GM12878 (cell line): ENCODE data around the gene MYO9B. TPM values are rescaled to one million over a fixed set of nuclear protein-coding genes. Genes with fewer than 3 reads are reported as not detected.

ENCODE experiments used
- ATAC-seq: fragments of 200-7000 bp; cut with Tn5 transposase; 3 replicates; pipeline ENCODE4 v1.9.1; 2020; ENCODE audit warnings: mild to moderate bottlenecking, moderate library complexity
- BruUV-seq: library from RNA; stranded (reverse); fragments of 400-500 nt; replicated peaks from 2 replicates; lab custom pipeline; 2021; lab: Mats Ljungman, UMichigan
- CTCF ChIA-PET: fragments of 300-600 bp; sonication (Branson Sonifier 250); formaldehyde crosslinking; extraction: SDS; loops from one replicate; lab custom pipeline; 2021; ENCODE audit warnings: inconsistent platforms; lab: Yijun Ruan, JAX
- POLR2A ChIA-PET: fragments of 350-600 bp; formaldehyde crosslinking; extraction: SDS; loops from one replicate; lab custom pipeline; 2021; ENCODE audit warnings: inconsistent platforms; lab: Charles Lee
- RAD21 ChIA-PET: fragments of 300-600 bp; sonication (Branson Sonifier 250); formaldehyde crosslinking; loops from one replicate; lab custom pipeline; 2023; ENCODE audit warnings: antibody characterized with exemption; ENCODE audit not compliant: unreplicated experiment; lab: Charles Lee
- SMC1A ChIA-PET: fragments of 300-600 bp; sonication (Branson Sonifier 250); formaldehyde crosslinking; loops from one replicate; lab custom pipeline; 2023; ENCODE audit not compliant: unreplicated experiment, uncharacterized antibody; lab: Charles Lee
- DNase-seq: peaks from one replicate; pipeline ENCODE4 v3.0.0-alpha.2; 2011; ENCODE audit warnings: low read depth, low spot score
- FAIRE-seq: peaks from 3 replicates; lab custom pipeline; 2011; peaks lifted over from hg19 to GRCh38; lab: Jason Lieb, UNC
- H2AFZ ChIP-seq: 2 replicates; pipeline ENCODE4 v1.6.0; 2011; ENCODE audit warnings: low read depth, low read length, control low read depth; ENCODE audit not compliant: control insufficient read depth
- H3K27ac ChIP-seq: 2 replicates; pipeline ENCODE4 v1.5.1; 2011; ENCODE audit warnings: control low read depth; ENCODE audit not compliant: control insufficient read depth, insufficient read depth
- H3K27me3 ChIP-seq, 2 experiments: replicated peaks in 1 of 2; 2 replicates each; pipeline versions ENCODE4 v1.6.0 to v1.6.1; 2011; ENCODE audit warnings: low read length in 1 of 2; ENCODE audit not compliant: control insufficient read depth in 2 of 2, insufficient read depth in 2 of 2
- H3K36me3 ChIP-seq, 2 experiments: 2 replicates each; pipeline ENCODE4 v1.5.1; 2011; ENCODE audit warnings: low read length in 1 of 2; ENCODE audit not compliant: control insufficient read depth in 2 of 2, insufficient read depth in 2 of 2
- H3K4me1 ChIP-seq: 2 replicates; pipeline ENCODE4 v1.6.1; 2011; ENCODE audit warnings: mild to moderate bottlenecking, low read length, moderate library complexity, mixed read lengths; ENCODE audit not compliant: control insufficient read depth, insufficient read depth
- H3K4me2 ChIP-seq: 2 replicates; pipeline ENCODE4 v1.6.0; 2011; ENCODE audit warnings: control low read depth; ENCODE audit not compliant: control insufficient read depth, insufficient read depth
- H3K4me3 ChIP-seq: fragments of 200-600 bp; sonication (generic); 2 replicates; pipeline ENCODE4 v1.5.1; 2016
- H3K79me2 ChIP-seq: 2 replicates; pipeline ENCODE4 v1.6.0; 2011; ENCODE audit warnings: low read length; ENCODE audit not compliant: control insufficient read depth, insufficient read depth
- H3K9ac ChIP-seq: 2 replicates; pipeline ENCODE4 v1.8.0; 2011; ENCODE audit warnings: low read length, control low read depth, mixed read lengths; ENCODE audit not compliant: control insufficient read depth, insufficient read depth
- H3K9me3 ChIP-seq: replicated peaks from 3 replicates; pipeline ENCODE4 v1.5.1; 2011; ENCODE audit warnings: mild to moderate bottlenecking, low read length; ENCODE audit not compliant: control insufficient read depth, insufficient read depth
- H4K20me1 ChIP-seq: 2 replicates; pipeline ENCODE4 v1.6.0; 2011; ENCODE audit not compliant: control insufficient read depth, insufficient read depth
- E2F4 ChIP-seq: IDR thresholded peaks from 2 replicates; pipeline ENCODE4 v1.6.1; 2012; ENCODE audit warnings: low read depth, low read length, improper control_type of control experiment
- EGR1 ChIP-seq, 2 experiments: IDR thresholded peaks; 1 replicate in 1 of 2; 2 replicates in 1 of 2; pipeline ENCODE4 v1.6.1; 2011 to 2012; ENCODE audit warnings: low read depth in 2 of 2, low read length in 2 of 2, borderline replicate concordance in 1 of 2, mild to moderate bottlenecking in 1 of 2, moderate library complexity in 1 of 2
- HDGF ChIP-seq: fragments of 450-650 bp; IDR thresholded peaks from 2 replicates; pipeline ENCODE4 v1.6.1; 2016; ENCODE audit warnings: antibody characterized with exemption
- POLR2A ChIP-seq: IDR thresholded peaks from 2 replicates; pipeline ENCODE4 v1.6.1; 2011; ENCODE audit warnings: low read depth, mild to moderate bottlenecking, low read length
- WGBS: methylation state at CpG from one replicate; pipeline ENCODE4 v1.1.6; 2016; ENCODE audit warnings: low lambda C conversion rate; ENCODE audit not compliant: insufficient replicate concordance, insufficient coverage; ENCODE audit errors: missing lambda C conversion rate; 5-methylcytosine and 5-hydroxymethylcytosine counted together
- in situ Hi-C: fragments of 300-500 bp; cut with MboI; formaldehyde crosslinking; loops from 9 replicates; pipeline ENCODE4 v1.14.3; 2018; ENCODE audit warnings: mixed read lengths
- intact Hi-C: fragments of 100-400 bp; cut with micrococcal nuclease; formaldehyde crosslinking; loops from one replicate; pipeline ENCODE4 v1.14.2; 2022; ENCODE audit not compliant: unreplicated experiment
- polyA plus RNA-seq, 11 experiments: library from polyadenylated mRNA; depleted of rRNA in 4 of 11; unstranded in 6 of 11; stranded (reverse) in 5 of 11; fragments of >200 nt; fragmentation: Nextera tagmentation in 4 of 11; fragmentation: Illumina TruSeq in 1 of 11; extraction: Ambion mirVana in 4 of 11; extraction: Trizol in 1 of 11; gene quantifications; 1 replicate in 1 of 11; 2 replicates in 10 of 11; pipeline versions ENCODE4 v1.2.1 to v1.2.3, GENCODE V29; 2011 to 2016; ENCODE audit warnings: inconsistent platforms in 2 of 11, missing spikeins in 2 of 11, low read depth in 1 of 11
- total RNA-seq, 4 experiments: library from RNA; depleted of rRNA in 3 of 4; stranded (reverse); fragments of >200 nt in 3 of 4; fragmentation: Illumina TruSeq in 1 of 4; extraction: Trizol in 1 of 4; gene quantifications; 2 replicates each; pipeline versions ENCODE4 v1.2.1 to v1.2.3, GENCODE V29; 2013 to 2021

Gene MYO9B
- total and polyA plus RNA-seq, 10 of the 15 experiments (the other 5 are each of a cell fraction or from before 2014, with no cell fraction given), result 5.4 to 165 (median 45.8) TPM

GRCh38 chr19:17202713-17203112 is 127.1 kb downstream of the MYO9B start:
- ATAC-seq (no peak), FAIRE-seq (no peak), DNase-seq (no peak)
- Histone ChIP-seq H3K9ac (no peak overlapping the region), H3K79me2 (no peaks in the 10 kb centered on the region), H4K20me1 (no peaks in the 10 kb centered on the region), H3K27me3 (no peaks in the 10 kb centered on the region), H3K4me2 (no peak overlapping the region), H3K4me3 (no peak overlapping the region), H3K27ac (no peak overlapping the region), H3K9me3 (no peaks in the 10 kb centered on the region), H3K4me1 (no peaks in the 10 kb centered on the region), H2AFZ (no peak overlapping the region), H3K36me3 (peaks cover 20 to 45% of the 10 kb centered on the region in 2 experiments)
- SMC1A ChIA-PET, result no interaction called here
- intact Hi-C loops, result no loop called here
- CTCF ChIA-PET, result no interaction called here
- no TSS peak for BruUV-seq
- TF ChIP-seq E2F4 (no peak), POLR2A (peak; percentile 39; the same call in 1 of the 2 replicates), HDGF (no peak), EGR1 (IDR thresholded peaks at IDR 0.05; ENCODE audit: borderline replicate concordance in 1 of 2, low read depth in 2 of 2, low read length in 2 of 2) (no peak)
- RAD21 ChIA-PET, result no interaction called here
- in situ Hi-C loops, result no loop called here
- POLR2A ChIA-PET, result no interaction called here
- WGBS, result 95% methylated on average over 16 of the region's 17 CpGs
